NCI-H2171 treated with DMSO at 0.1 percent for 48 hours (cell line): ENCODE results near the gene DNAJA1.
"Not testable (repeated sequence)": the region's sequence is repeated elsewhere in the genome, so short reads cannot be mapped to it uniquely, and the experiment has no call there.

Experiments used
- DNase-seq: peaks from one replicate; lab custom pipeline; 2025; lab: John Stamatoyannopoulos, UW

The DNAJA1 gene

GRCh38 chr9:33024966-33025571 is at the start of gene DNAJA1:
DNAJA1 (plus strand) TSS chr9:33025273; CDS start chr9:33026485, 1,212 bp downstream.
- DNase-seq = peak; percentile 76

- DNase-seq = no peak
Measured at GRCh38 chr9:32978051-32978450, 47.0 kb upstream of the DNAJA1 start.

GRCh38 chr9:32986971-32987370 is 38.1 kb upstream of the DNAJA1 start:
- DNase-seq = no peak

GRCh38 chr9:32989660-32990059 is 35.4 kb upstream of the DNAJA1 start:
- DNase-seq = no peak

- no peak for DNase-seq
Measured at GRCh38 chr9:32991897-32992594, 33.0 kb upstream of the DNAJA1 start.

- DNase-seq = no peak
Measured at GRCh38 chr9:32992595-32993238, 32.4 kb upstream of the DNAJA1 start.

GRCh38 chr9:33000682-33001055 is 24.4 kb upstream of the DNAJA1 start:
- DNase-seq = peak; percentile 38

GRCh38 chr9:33005335-33005734 is 19.7 kb upstream of the DNAJA1 start:
- not testable (repeated sequence) for DNase-seq

GRCh38 chr9:33007755-33008154 is 17.3 kb upstream of the DNAJA1 start:
- no peak for DNase-seq

GRCh38 chr9:33011831-33012230 is 13.2 kb upstream of the DNAJA1 start:
- no peak for DNase-seq

- no peak for DNase-seq
Measured at GRCh38 chr9:33012328-33013069, 12.6 kb upstream of the DNAJA1 start.

GRCh38 chr9:33013962-33014664 is 11.0 kb upstream of the DNAJA1 start:
- DNase-seq = no peak

GRCh38 chr9:33014665-33015014 is 10.4 kb upstream of the DNAJA1 start:
- no peak for DNase-seq

- DNase-seq = no peak
Measured at GRCh38 chr9:33017283-33018041, 7.6 kb upstream of the DNAJA1 start.

- DNase-seq = no peak
Measured at GRCh38 chr9:33019797-33020196, 5.3 kb upstream of the DNAJA1 start.

GRCh38 chr9:33022303-33022702 is 2.8 kb upstream of the DNAJA1 start:
- no peak for DNase-seq

- DNase-seq = no peak
Measured at GRCh38 chr9:33022755-33023154, 2.3 kb upstream of the DNAJA1 start.

GRCh38 chr9:33023661-33024060 is 1.4 kb upstream of the DNAJA1 start:
- no peak for DNase-seq

- DNase-seq = no peak
Measured at GRCh38 chr9:33024126-33024965, 727 bp upstream of the DNAJA1 start.

GRCh38 chr9:33025572-33026342 is 684 bp downstream of the DNAJA1 start:
- DNase-seq = peak; percentile 6
